Common myeloid progenitor, CD34-positive (primary cell): ENCODE measurements around the gene CTDSP2.

Source experiments
- CTCF ChIA-PET: fragments of 350-600 bp; sonication (Branson Sonifier 250); formaldehyde crosslinking; loops from one replicate; lab custom pipeline; 2021; ENCODE audit warnings: antibody characterized with exemption; lab: Charles Lee
- POLR2A ChIA-PET: fragments of 350-600 bp; sonication (Branson Sonifier 250); formaldehyde crosslinking; loops from one replicate; lab custom pipeline; 2021; ENCODE audit warnings: antibody characterized with exemption; lab: Charles Lee
- DNase-seq, 3 donors: peaks; one replicate each; pipeline versions ENCODE4 v3.0.0 to v3.0.0-alpha.2; 2013
- H3K27ac ChIP-seq, 2 experiments: 1 replicate in 1 of 2; 2 replicates in 1 of 2; pipeline ENCODE4 v1.7.0; 2013; ENCODE audit warnings: inconsistent platforms in 2 of 2, low read length in 2 of 2, mild to moderate bottlenecking in 2 of 2, low read depth in 1 of 2, moderate library complexity in 1 of 2; ENCODE audit not compliant: severe bottlenecking in 2 of 2, insufficient read depth in 1 of 2, poor library complexity in 1 of 2
- H3K27me3 ChIP-seq, 5 experiments: replicated peaks in 2 of 5; 1 replicate in 3 of 5; 2 replicates in 2 of 5; pipeline versions ENCODE4 v1.6.1 to v1.7.0; 2013; ENCODE audit warnings: low read length in 4 of 5, mild to moderate bottlenecking in 2 of 5, moderate library complexity in 2 of 5, inconsistent platforms in 1 of 5; ENCODE audit not compliant: insufficient read depth in 5 of 5, control insufficient read depth in 4 of 5
- H3K36me3 ChIP-seq, 4 experiments: 1 replicate in 2 of 4; 2 replicates in 2 of 4; pipeline versions ENCODE4 v1.6.1 to v1.7.0; 2013; ENCODE audit warnings: low read length in 3 of 4, control low read depth in 1 of 4, mild to moderate bottlenecking in 1 of 4; ENCODE audit not compliant: control insufficient read depth in 4 of 4, insufficient read depth in 4 of 4
- H3K4me1 ChIP-seq, 4 experiments: 1 replicate in 3 of 4; 2 replicates in 1 of 4; pipeline versions ENCODE4 v1.6.1 to v1.7.1; 2013; ENCODE audit warnings: low read length in 3 of 4, mild to moderate bottlenecking in 3 of 4, control low read depth in 1 of 4, inconsistent platforms in 1 of 4, moderate library complexity in 1 of 4; ENCODE audit not compliant: control insufficient read depth in 4 of 4, insufficient read depth in 4 of 4; ENCODE audit errors: control extremely low read depth in 1 of 4
- H3K4me3 ChIP-seq, 7 experiments: 1 replicate in 4 of 7; 2 replicates in 3 of 7; pipeline versions ENCODE4 v1.5.1 to v1.7.0; 2013; ENCODE audit warnings: mild to moderate bottlenecking in 7 of 7, low read length in 6 of 7, moderate library complexity in 6 of 7, inconsistent platforms in 2 of 7, low read depth in 2 of 7, control low read depth in 1 of 7; ENCODE audit not compliant: insufficient read depth in 4 of 7, control insufficient read depth in 1 of 7; ENCODE audit errors: extremely low read depth in 1 of 7
- H3K9me3 ChIP-seq, 5 experiments: 1 replicate in 4 of 5; 2 replicates in 1 of 5; pipeline versions ENCODE4 v1.6.1 to v1.7.1; 2013; ENCODE audit warnings: low read length in 4 of 5, mild to moderate bottlenecking in 2 of 5, inconsistent platforms in 1 of 5, low read depth in 1 of 5, moderate library complexity in 1 of 5; ENCODE audit not compliant: control insufficient read depth in 4 of 5, insufficient read depth in 2 of 5; ENCODE audit errors: control extremely low read depth in 1 of 5
- WGBS: methylation state at CpG from one replicate; pipeline ENCODE4 v1.1.5; 2013; ENCODE audit not compliant: insufficient coverage; 5-methylcytosine and 5-hydroxymethylcytosine counted together

The CTDSP2 gene

GRCh38 chr12:57817261-57817989 lies 29.1 kb downstream of the CTDSP2 start:
- Histone ChIP-seq H3K27me3 (no peaks in the 10 kb centered on the region), H3K4me1 (peaks cover 0 to 10% (median 3%) of the 10 kb centered on the region in 4 experiments), H3K9me3 (no peaks in the 10 kb centered on the region), H3K4me3 (no peak overlapping the region), H3K36me3 (peaks cover 7 to 31% (median 26%) of the 10 kb centered on the region in 4 experiments), H3K27ac (no peak overlapping the region)
- ChIA-PET CTCF (interaction anchor here (0.9 to 5.2 kb wide), 9 partner anchors 7 to 86 kb away, joined by 3 to 39 read pairs (median 5); no protein-coding TSS in a partner anchor), POLR2A (no interaction called here)
- DNase-seq, result no peak
- 96% methylated on average over 8 of the region's 8 CpGs for WGBS

GRCh38 chr12:57816855-57817151 lies 29.7 kb downstream of the CTDSP2 start:
- H3K36me3 ChIP-seq, result peaks cover 7 to 27% (median 20%) of the 10 kb centered on the region in 4 experiments
- ChIA-PET CTCF (interaction anchor here (0.9 to 5.2 kb wide), 7 partner anchors 8 to 87 kb away, joined by 3 to 39 read pairs (median 13); no protein-coding TSS in a partner anchor), POLR2A (no interaction called here)
- H3K9me3 ChIP-seq, result no peaks in the 10 kb centered on the region
- H3K27ac ChIP-seq, result no peak overlapping the region
- H3K4me1 ChIP-seq, result peaks cover 0 to 10% (median 3%) of the 10 kb centered on the region in 4 experiments
- DNase-seq, result no peak
- H3K4me3 ChIP-seq, result no peak overlapping the region
- no CpG with 5 or more reads among the region's 5 CpGs for WGBS
- no peaks in the 10 kb centered on the region for H3K27me3 ChIP-seq

GRCh38 chr12:57816001-57816854 lies 30.3 kb downstream of the CTDSP2 start:
- WGBS, result 88% methylated on average over 2 of the region's 3 CpGs
- ChIA-PET CTCF (interaction anchor here (0.9 to 5.2 kb wide), 9 partner anchors 9 to 125 kb away, joined by 3 to 39 read pairs (median 4); partner anchors contain the start of gene ATP23), POLR2A (no interaction called here)
- H3K4me1 ChIP-seq, result peaks cover 0 to 10% (median 3%) of the 10 kb centered on the region in 4 experiments
- no peak for DNase-seq
- H3K27ac ChIP-seq, result no peak overlapping the region
- H3K9me3 ChIP-seq, result no peaks in the 10 kb centered on the region
- H3K27me3 ChIP-seq, result no peaks in the 10 kb centered on the region
- peaks cover 7 to 21% (median 14%) of the 10 kb centered on the region in 4 experiments for H3K36me3 ChIP-seq
- no peak overlapping the region for H3K4me3 ChIP-seq

- Histone ChIP-seq H3K4me1 (peaks cover 0 to 10% (median 3%) of the 10 kb centered on the region in 4 experiments), H3K4me3 (no peak overlapping the region), H3K27ac (no peak overlapping the region), H3K36me3 (peaks cover 7 to 20% (median 10%) of the 10 kb centered on the region in 4 experiments), H3K27me3 (no peaks in the 10 kb centered on the region), H3K9me3 (no peaks in the 10 kb centered on the region)
- 95% methylated on average over 9 of the region's 13 CpGs for WGBS
- no peak for DNase-seq
- ChIA-PET CTCF (interaction anchor here (0.9 to 5.2 kb wide), 7 partner anchors 9 to 126 kb away, joined by 3 to 39 read pairs (median 5); partner anchors contain the start of gene ATP23), POLR2A (no interaction called here)
Measured at GRCh38 chr12:57815177-57816000, 31.1 kb downstream of the CTDSP2 start.

- WGBS, result 100% methylated on average over 5 of the region's 17 CpGs
- H3K27me3 ChIP-seq, result no peaks in the 10 kb centered on the region
- no peak overlapping the region for H3K4me3 ChIP-seq
- DNase-seq, result no peak
- H3K9me3 ChIP-seq, result no peaks in the 10 kb centered on the region
- H3K27ac ChIP-seq, result no peak overlapping the region
- ChIA-PET CTCF (interaction anchor here (1.3 to 5.4 kb wide), 7 partner anchors 7 to 82 kb away, joined by 4 to 41 read pairs (median 8); no protein-coding TSS in a partner anchor), POLR2A (no interaction called here)
- H3K36me3 ChIP-seq, result peaks cover 7 to 17% (median 8%) of the 10 kb centered on the region in 4 experiments
- H3K4me1 ChIP-seq, result peaks cover 0 to 10% (median 3%) of the 10 kb centered on the region in 4 experiments
Measured at GRCh38 chr12:57813971-57814772, 32.4 kb downstream of the CTDSP2 start.
